ENCODE results near the gene IRF3. TPM values are rescaled to one million over a fixed set of nuclear protein-coding genes. Genes with fewer than 3 reads are reported as not detected.
"Not testable (repeated sequence)": the region's sequence is repeated elsewhere in the genome, so short reads cannot be mapped to it uniquely, and the experiment has no call there.

The IRF3 gene
- total and polyA plus RNA-seq, 2 donors (not counting 1 experiment from before 2014, with no cell fraction given) = 233 to 262 TPM

GRCh38 chr19:49636233-49636932 is 29.3 kb downstream of the IRF3 start:
- Histone ChIP-seq H3K27ac (ENCODE audit: low read length in 2 of 2) (no peak overlapping the region), H3K27me3 (replicated peaks in 1 of 4; ENCODE audit: control extremely low read depth in 1 of 4, control insufficient read depth in 3 of 4, insufficient read depth in 4 of 4, low read length in 3 of 4) (no peaks in the 10 kb centered on the region), H3K36me3 (replicated peaks in 1 of 2; ENCODE audit: control extremely low read depth in 1 of 2, control insufficient read depth in 1 of 2, extremely low read depth in 1 of 2, insufficient read depth in 2 of 2, low read length in 1 of 2) (no peaks in the 10 kb centered on the region), H3K9me3 (ENCODE audit: control extremely low read depth in 1 of 3, control insufficient read depth in 2 of 3, insufficient read depth in 1 of 3, low read length in 2 of 3) (no peaks in the 10 kb centered on the region), H2AFZ (ENCODE audit: insufficient read depth, low read depth, low read length, poor library complexity, severe bottlenecking) (no peak overlapping the region), H3K4me3 (ENCODE audit: control extremely low read depth in 1 of 5, extremely low read depth in 1 of 5, insufficient read depth in 1 of 5, low read depth in 2 of 5, low read length in 4 of 5) (no peak overlapping the region), H3K4me2 (replicated peaks; ENCODE audit: low read depth, low read length, poor library complexity, severe bottlenecking) (no peak overlapping the region), H3K4me1 (ENCODE audit: control insufficient read depth in 2 of 2, insufficient read depth in 2 of 2, low read length in 2 of 2) (peaks cover 23 to 29% of the 10 kb centered on the region in 2 donors), H4K20me1 (ENCODE audit: control insufficient read depth, insufficient read depth, low read length, poor library complexity, severe bottlenecking) (no peaks in the 10 kb centered on the region), H3K79me2 (ENCODE audit: control insufficient read depth, insufficient read depth, low read length) (peaks cover 10% of the 10 kb centered on the region), H3K9ac (ENCODE audit: low read length) (no peak overlapping the region)
- Mint-ChIP-seq H3K4me1 (peaks cover 22% of the 10 kb centered on the region), H3K27me3 (no peaks in the 10 kb centered on the region), H3K9me3 (ENCODE audit: insufficient read depth) (no peaks in the 10 kb centered on the region), H3K4me3 (no peak overlapping the region), H3K27ac (no peak overlapping the region)
- DNase-seq = no peak
- ChIA-PET POLR2A (interaction anchor here (0.5 kb wide), 1 partner anchor 64 kb away, joined by 3 read pairs; no protein-coding TSS in a partner anchor), CTCF (interaction anchor here (0.6 kb wide), 1 partner anchor 132 kb away, joined by 3 read pairs; no protein-coding TSS in a partner anchor)
- TF ChIP-seq CTCF (IDR thresholded peaks at IDR 0.05) = no peak
- TF ChIP-seq EZH2 (IDR thresholded peaks at IDR 0.05; ENCODE audit: borderline replicate concordance, insufficient read depth, low read depth, low read length, poor library complexity, severe bottlenecking) = no peak
- no peak for ATAC-seq (ENCODE audit: low read depth)
- 85% methylated on average over 28 of the region's 30 CpGs for WGBS (ENCODE audit: insufficient coverage)
- intact Hi-C loops (cut with micrococcal nuclease) = no loop called here

- WGBS (ENCODE audit: insufficient coverage) = 79% methylated on average over 23 of the region's 24 CpGs
- peaks cover 18% of the 10 kb centered on the region for H3K4me1 Mint-ChIP-seq
- H3K27me3 ChIP-seq (replicated peaks in 1 of 4; ENCODE audit: control extremely low read depth in 1 of 4, control insufficient read depth in 3 of 4, insufficient read depth in 4 of 4, low read length in 3 of 4) = no peaks in the 10 kb centered on the region
- no peaks in the 10 kb centered on the region for H3K9me3 Mint-ChIP-seq (ENCODE audit: insufficient read depth)
- H3K9ac ChIP-seq (ENCODE audit: low read length) = no peak overlapping the region
- no peak for DNase-seq
- ChIA-PET POLR2A (no interaction called here), CTCF (no interaction called here)
- peaks cover 3% of the 10 kb centered on the region for H3K79me2 ChIP-seq (ENCODE audit: control insufficient read depth, insufficient read depth, low read length)
- no peak for ATAC-seq (ENCODE audit: low read depth)
- TF ChIP-seq EZH2 (IDR thresholded peaks at IDR 0.05; ENCODE audit: borderline replicate concordance, insufficient read depth, low read depth, low read length, poor library complexity, severe bottlenecking) (no peak), CTCF (IDR thresholded peaks at IDR 0.05) (no peak)
- H3K4me3 Mint-ChIP-seq = no peak overlapping the region
- peaks cover 16 to 22% of the 10 kb centered on the region in 2 donors for H3K4me1 ChIP-seq (ENCODE audit: control insufficient read depth in 2 of 2, insufficient read depth in 2 of 2, low read length in 2 of 2)
- H3K36me3 ChIP-seq (replicated peaks in 1 of 2; ENCODE audit: control extremely low read depth in 1 of 2, control insufficient read depth in 1 of 2, extremely low read depth in 1 of 2, insufficient read depth in 2 of 2, low read length in 1 of 2) = no peaks in the 10 kb centered on the region
- no peak overlapping the region for H2AFZ ChIP-seq (ENCODE audit: insufficient read depth, low read depth, low read length, poor library complexity, severe bottlenecking)
- no peak overlapping the region for H3K27ac ChIP-seq (ENCODE audit: low read length in 2 of 2)
- H3K27ac Mint-ChIP-seq = no peak overlapping the region
- no peak overlapping the region for H3K4me2 ChIP-seq (replicated peaks; ENCODE audit: low read depth, low read length, poor library complexity, severe bottlenecking)
- H3K4me3 ChIP-seq (ENCODE audit: control extremely low read depth in 1 of 5, extremely low read depth in 1 of 5, insufficient read depth in 1 of 5, low read depth in 2 of 5, low read length in 4 of 5) = no peak overlapping the region
- H3K9me3 ChIP-seq (ENCODE audit: control extremely low read depth in 1 of 3, control insufficient read depth in 2 of 3, insufficient read depth in 1 of 3, low read length in 2 of 3) = no peaks in the 10 kb centered on the region
- H3K27me3 Mint-ChIP-seq = no peaks in the 10 kb centered on the region
- intact Hi-C loops (cut with micrococcal nuclease) = no loop called here
- no peaks in the 10 kb centered on the region for H4K20me1 ChIP-seq (ENCODE audit: control insufficient read depth, insufficient read depth, low read length, poor library complexity, severe bottlenecking)
Observed at GRCh38 chr19:49635530-49636232, 30.0 kb downstream of the IRF3 start.

- H3K4me3 ChIP-seq (ENCODE audit: control extremely low read depth in 1 of 5, extremely low read depth in 1 of 5, insufficient read depth in 1 of 5, low read depth in 2 of 5, low read length in 4 of 5); ATAC-seq (ENCODE audit: low read depth); H3K27ac Mint-ChIP-seq; H3K4me1 ChIP-seq (ENCODE audit: control insufficient read depth in 2 of 2, insufficient read depth in 2 of 2, low read length in 2 of 2); H3K9ac ChIP-seq (ENCODE audit: low read length); POLR2A ChIA-PET; H3K79me2 ChIP-seq (ENCODE audit: control insufficient read depth, insufficient read depth, low read length); H3K4me1 Mint-ChIP-seq; H3K4me2 ChIP-seq (replicated peaks; ENCODE audit: low read depth, low read length, poor library complexity, severe bottlenecking); H3K9me3 Mint-ChIP-seq (ENCODE audit: insufficient read depth); intact Hi-C loops (cut with micrococcal nuclease); H3K4me3 Mint-ChIP-seq; H3K27me3 ChIP-seq (replicated peaks in 1 of 4; ENCODE audit: control extremely low read depth in 1 of 4, control insufficient read depth in 3 of 4, insufficient read depth in 4 of 4, low read length in 3 of 4); DNase-seq; H2AFZ ChIP-seq (ENCODE audit: insufficient read depth, low read depth, low read length, poor library complexity, severe bottlenecking); H3K27ac ChIP-seq (ENCODE audit: low read length in 2 of 2); H4K20me1 ChIP-seq (ENCODE audit: control insufficient read depth, insufficient read depth, low read length, poor library complexity, severe bottlenecking); H3K27me3 Mint-ChIP-seq; H3K36me3 ChIP-seq (replicated peaks in 1 of 2; ENCODE audit: control extremely low read depth in 1 of 2, control insufficient read depth in 1 of 2, extremely low read depth in 1 of 2, insufficient read depth in 2 of 2, low read length in 1 of 2); H3K9me3 ChIP-seq (ENCODE audit: control extremely low read depth in 1 of 3, control insufficient read depth in 2 of 3, insufficient read depth in 1 of 3, low read length in 2 of 3): not testable (repeated sequence)
- 95% methylated on average over 8 of the region's 9 CpGs for WGBS (ENCODE audit: insufficient coverage)
- CTCF ChIA-PET = interaction anchor here (0.7 to 1.4 kb wide), 2 partner anchors 31 to 61 kb away, joined by 3 to 4 read pairs; no protein-coding TSS in a partner anchor
Observed at GRCh38 chr19:49633273-49633672, 32.4 kb downstream of the IRF3 start.
